H9 (cell line): ENCODE results near the gene CRAT. TPM values are rescaled to one million over a fixed set of nuclear protein-coding genes. Genes with fewer than 3 reads are reported as not detected.

ENCODE experiments used
- DNase-seq: peaks from one replicate; pipeline ENCODE4 v3.0.0-alpha.2; 2017
- H2AFZ ChIP-seq: one replicate; pipeline ENCODE4 v1.6.1; 2013; ENCODE audit warnings: mild to moderate bottlenecking, low read length, control low read depth, moderate library complexity
- H2AK5ac ChIP-seq: 2 replicates; pipeline ENCODE4 v1.6.1; 2013; ENCODE audit warnings: low read length, control low read depth, mixed read lengths; ENCODE audit not compliant: insufficient read length
- H2BK120ac ChIP-seq: one replicate; pipeline ENCODE4 v1.6.1; 2013; ENCODE audit warnings: low read depth, mild to moderate bottlenecking, low read length, control low read depth, inconsistent platforms; ENCODE audit not compliant: poor library complexity, severe bottlenecking
- H2BK12ac ChIP-seq: 2 replicates; pipeline ENCODE4 v1.6.1; 2013; ENCODE audit warnings: low read length, control low read depth, mixed read lengths, low read depth; ENCODE audit not compliant: insufficient read length
- H2BK15ac ChIP-seq: 2 replicates; pipeline ENCODE4 v1.6.1; 2013; ENCODE audit warnings: low read depth, low read length, control low read depth
- H2BK20ac ChIP-seq: one replicate; pipeline ENCODE4 v1.6.1; 2013; ENCODE audit warnings: low read depth, mild to moderate bottlenecking, low read length, control low read depth, inconsistent platforms; ENCODE audit not compliant: poor library complexity, severe bottlenecking
- H2BK5ac ChIP-seq: 2 replicates; pipeline ENCODE4 v1.6.1; 2013; ENCODE audit warnings: low read length, control low read depth, mixed read lengths; ENCODE audit not compliant: insufficient read length
- H3K14ac ChIP-seq: 2 replicates; pipeline ENCODE4 v1.6.1; 2013; ENCODE audit warnings: low read length, control low read depth; ENCODE audit not compliant: insufficient read depth
- H3K18ac ChIP-seq: 2 replicates; pipeline ENCODE4 v1.6.1; 2013; ENCODE audit warnings: low read depth, mild to moderate bottlenecking, mixed read lengths, low read length, control low read depth; ENCODE audit not compliant: insufficient read length
- H3K23ac ChIP-seq: 2 replicates; pipeline ENCODE4 v1.6.1; 2013; ENCODE audit warnings: low read length, control low read depth, mixed read lengths, low read depth; ENCODE audit not compliant: insufficient read length
- H3K23me2 ChIP-seq: 2 replicates; pipeline ENCODE4 v1.6.1; 2013; ENCODE audit warnings: low read depth, mild to moderate bottlenecking, mixed read lengths, low read length, control low read depth; ENCODE audit not compliant: insufficient read length, poor library complexity, severe bottlenecking
- H3K27ac ChIP-seq: 2 replicates; pipeline ENCODE4 v1.5.1; 2013; ENCODE audit warnings: low read length, control low read depth, mixed read lengths, low read depth; ENCODE audit not compliant: insufficient read length
- H3K27me3 ChIP-seq: 2 replicates; pipeline ENCODE4 v1.6.1; 2013; ENCODE audit warnings: low read length, control low read depth, inconsistent platforms; ENCODE audit not compliant: insufficient read depth
- H3K4ac ChIP-seq: 2 replicates; pipeline ENCODE4 v1.6.1; 2013; ENCODE audit warnings: low read depth, mild to moderate bottlenecking, control low read depth, inconsistent platforms, low read length, moderate library complexity
- H3K4me1 ChIP-seq: 2 replicates; pipeline ENCODE4 v1.6.1; 2013; ENCODE audit warnings: low read length, control low read depth, inconsistent platforms; ENCODE audit not compliant: insufficient read depth
- H3K4me2 ChIP-seq: 2 replicates; pipeline ENCODE4 v1.6.1; 2013; ENCODE audit warnings: low read length, control low read depth, mixed read lengths; ENCODE audit not compliant: insufficient read length, insufficient read depth
- H3K56ac ChIP-seq: 2 replicates; pipeline ENCODE4 v1.6.1; 2013; ENCODE audit warnings: low read depth, mild to moderate bottlenecking, mixed read lengths, low read length, control low read depth; ENCODE audit not compliant: insufficient read length
- H3K79me1 ChIP-seq: 2 replicates; pipeline ENCODE4 v1.6.1; 2013; ENCODE audit warnings: low read depth, mild to moderate bottlenecking, moderate library complexity, low read length, control low read depth, inconsistent platforms; ENCODE audit not compliant: insufficient read depth, poor library complexity, severe bottlenecking
- H3K79me2 ChIP-seq: 2 replicates; pipeline ENCODE4 v1.6.1; 2013; ENCODE audit warnings: low read length, control low read depth, inconsistent platforms; ENCODE audit not compliant: insufficient read depth
- H3K9ac ChIP-seq: 2 replicates; pipeline ENCODE4 v1.6.1; 2013; ENCODE audit warnings: low read length, control low read depth, mixed read lengths; ENCODE audit not compliant: insufficient read length; ENCODE audit errors: extremely low read depth
- H3K9me3 ChIP-seq: one replicate; pipeline ENCODE4 v1.6.1; 2013; ENCODE audit warnings: low read depth, low read length, inconsistent platforms; ENCODE audit not compliant: control insufficient read depth
- H3T11ph ChIP-seq: one replicate; pipeline ENCODE4 v1.6.1; 2013; ENCODE audit warnings: mild to moderate bottlenecking, low read length, control low read depth, inconsistent platforms
- H4K20me1 ChIP-seq: one replicate; pipeline ENCODE4 v1.6.1; 2013; ENCODE audit not compliant: control insufficient read depth, insufficient read length, insufficient read depth
- H4K5ac ChIP-seq: 2 replicates; pipeline ENCODE4 v1.6.1; 2013; ENCODE audit warnings: low read depth, mild to moderate bottlenecking, mixed read lengths, low read length, control low read depth; ENCODE audit not compliant: insufficient read length
- H4K8ac ChIP-seq: replicated peaks from 2 replicates; pipeline ENCODE4 v1.6.1; 2013; ENCODE audit warnings: low read length, control low read depth, mixed read lengths, low read depth; ENCODE audit not compliant: insufficient read length
- H4K91ac ChIP-seq: 2 replicates; pipeline ENCODE4 v1.6.1; 2013; ENCODE audit warnings: low read depth, mild to moderate bottlenecking, moderate library complexity, mixed read lengths, low read length, control low read depth; ENCODE audit not compliant: insufficient read length
- H3K27ac Mint-ChIP-seq, 3 experiments: 2 replicates in 2 of 3; 3 replicates in 1 of 3; pipeline ENCODE4 v1.8.0; 2020 to 2021; ENCODE audit warnings: mixed read lengths in 3 of 3, mild to moderate bottlenecking in 1 of 3, moderate library complexity in 1 of 3
- H3K27me3 Mint-ChIP-seq: 2 replicates; pipeline ENCODE4 v1.8.0; 2021; ENCODE audit warnings: low read depth, mild to moderate bottlenecking, moderate library complexity, mixed read lengths
- H3K36me3 Mint-ChIP-seq, 3 experiments: 2 replicates in 2 of 3; 3 replicates in 1 of 3; pipeline ENCODE4 v1.8.0; 2020 to 2021; ENCODE audit warnings: low read depth in 3 of 3, mixed read lengths in 3 of 3; ENCODE audit not compliant: insufficient read depth in 1 of 3
- H3K4me1 Mint-ChIP-seq, 2 experiments: 2 replicates each; pipeline ENCODE4 v1.8.0; 2020; ENCODE audit warnings: mixed read lengths in 2 of 2
- H3K4me3 Mint-ChIP-seq, 2 experiments: 2 replicates in 1 of 2; 3 replicates in 1 of 2; pipeline ENCODE4 v1.8.0; 2020 to 2021; ENCODE audit warnings: mild to moderate bottlenecking in 2 of 2, mixed read lengths in 2 of 2, moderate library complexity in 1 of 2
- H3K9me3 Mint-ChIP-seq, 2 experiments: 2 replicates in 1 of 2; 3 replicates in 1 of 2; pipeline ENCODE4 v1.8.0; 2020; ENCODE audit warnings: mild to moderate bottlenecking in 2 of 2, mixed read lengths in 2 of 2, moderate library complexity in 1 of 2
- CTCF ChIP-seq: fragments of 200-600 bp; sonication (generic); conservative IDR thresholded peaks from 3 replicates; pipeline ENCODE4 v1.8.0; 2021; ENCODE audit warnings: antibody characterized with exemption, mild to moderate bottlenecking
- WGBS: extraction: QIAGEN DNeasy Blood & Tissue Kit; methylation state at CpG from one replicate; pipeline ENCODE4 v1.1.7; 2013; ENCODE audit warnings: missing lambda C conversion rate, low lambda C conversion rate, mixed read lengths; ENCODE audit not compliant: insufficient read length; ENCODE audit errors: extremely low coverage; 5-methylcytosine and 5-hydroxymethylcytosine counted together
- total RNA-seq: library from RNA; stranded (reverse); gene quantifications from 2 replicates; pipeline ENCODE4 v1.2.1, GENCODE V29; 2021

CRAT gene
- total RNA-seq, 1 experiment from 2014 or later, result 15.0 TPM

GRCh38 chr9:129063061-129063460 lies 47.5 kb downstream of the CRAT start:
- Histone ChIP-seq H4K5ac (no peak overlapping the region), H2BK12ac (no peak overlapping the region), H3K4me2 (no peak overlapping the region), H2AK5ac (no peak overlapping the region), H3K79me1 (no peaks in the 10 kb centered on the region), H3K23me2 (no peaks in the 10 kb centered on the region), H2AFZ (no peak overlapping the region), H3K4ac (no peak overlapping the region), H3K9me3 (no peaks in the 10 kb centered on the region), H2BK5ac (no peak overlapping the region), H3T11ph (no peak overlapping the region), H3K56ac (no peak overlapping the region), H2BK120ac (no peak overlapping the region), H3K27me3 (no peaks in the 10 kb centered on the region), H4K8ac (no peak overlapping the region), H3K79me2 (no peaks in the 10 kb centered on the region), H4K91ac (no peak overlapping the region), H4K20me1 (no peaks in the 10 kb centered on the region), H2BK15ac (no peak overlapping the region), H3K27ac (no peak overlapping the region), H3K23ac (no peak overlapping the region), H3K18ac (no peak overlapping the region), H3K14ac (no peak overlapping the region), H2BK20ac (no peak overlapping the region), H3K4me1 (no peaks in the 10 kb centered on the region), H3K9ac (no peak overlapping the region)
- Mint-ChIP-seq H3K4me1 (no peaks in the 10 kb centered on the region), H3K27ac (no peak overlapping the region), H3K36me3 (peaks cover 19 to 56% (median 49%) of the 10 kb centered on the region in 3 experiments; a peak in 6 of 7 replicates), H3K9me3 (no peaks in the 10 kb centered on the region), H3K4me3 (no peak overlapping the region), H3K27me3 (no peaks in the 10 kb centered on the region; the same call in 1 of the 2 replicates)
- WGBS, result no CpG with 5 or more reads among the region's 9 CpGs
- no peak for DNase-seq
- TF ChIP-seq CTCF, result no peak
